ENCODE measurements around the gene C10orf71. TPM values are rescaled to one million over a fixed set of nuclear protein-coding genes. Genes with fewer than 3 reads are reported as not detected.

C10orf71 gene
- total RNA-seq, 1 experiment from 2014 or later, result not detected

DNA sequence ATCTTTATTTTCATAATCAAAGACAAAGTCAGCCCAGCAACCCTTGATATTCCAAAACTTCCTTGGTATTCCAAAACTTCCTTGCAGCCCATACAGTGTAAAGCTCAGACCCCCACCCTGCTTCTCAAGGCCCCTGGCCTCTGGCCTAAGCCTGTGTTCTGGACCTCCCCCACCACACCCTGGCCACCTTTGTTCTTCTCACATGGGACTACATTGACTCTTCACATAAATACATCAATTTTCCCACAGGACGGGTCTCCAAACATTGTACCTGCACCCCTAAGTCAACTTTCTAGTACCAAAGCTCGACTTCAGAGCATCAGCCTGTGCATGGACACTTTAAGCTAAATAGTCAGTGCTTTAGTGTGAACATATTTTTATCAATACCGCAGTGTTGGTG is 56.3 kb downstream of the C10orf71 start:
- Histone ChIP-seq H4K20me1 (ENCODE audit: insufficient read depth) (no peaks in the 10 kb centered on the region), H3K36me3 (ENCODE audit: control insufficient read depth in 1 of 2, insufficient read depth in 2 of 2, low read length in 2 of 2) (no peaks in the 10 kb centered on the region), H3K27ac (ENCODE audit: low read depth, low read length) (no peak overlapping the region), H3K9me2 (ENCODE audit: insufficient read depth) (no peaks in the 10 kb centered on the region), H3K4me1 (ENCODE audit: control insufficient read depth in 1 of 2, insufficient read depth in 2 of 2, low read length in 2 of 2) (no peaks in the 10 kb centered on the region; a peak in 1 of 4 replicates), H2AFZ (ENCODE audit: low read depth, low read length, poor library complexity, severe bottlenecking) (no peak overlapping the region), H3K4me3 (replicated peaks in 1 of 2; ENCODE audit: low read depth in 1 of 2, low read length in 2 of 2) (no peak overlapping the region), H3K79me2 (ENCODE audit: insufficient read depth, low read length) (no peaks in the 10 kb centered on the region), H3K9me3 (ENCODE audit: control insufficient read depth in 1 of 2, insufficient read depth in 1 of 2, low read depth in 1 of 2, low read length in 2 of 2) (no peaks in the 10 kb centered on the region; a peak in 1 of 4 replicates), H3K27me3 (ENCODE audit: insufficient read depth, low read length) (no peaks in the 10 kb centered on the region; the same call in 1 of the 2 replicates), H3K4me2 (ENCODE audit: low read length) (no peak overlapping the region), H3K9ac (ENCODE audit: low read length) (no peak overlapping the region)
- CTCF ChIA-PET, result interaction anchor here (1.2 kb wide), 1 partner anchor 52 kb away, joined by 3 read pairs; no protein-coding TSS in a partner anchor
- DNase-seq (ENCODE audit: low read depth, low spot score), result no peak
- POLR2A ChIA-PET, result no interaction called here
- BruUV-seq (replicated peaks), result no TSS peak
- RAD21 ChIA-PET (ENCODE audit: low non-redundant PET in 1 of 2, low total read pairs in 2 of 2, uncharacterized antibody in 2 of 2, unreplicated experiment in 2 of 2), result no interaction called here
- intact Hi-C loops (cut with micrococcal nuclease), result no loop called here
- no peak for ATAC-seq
- TF ChIP-seq EGR1 (IDR thresholded peaks at IDR 0.05; ENCODE audit: low read depth), result no peak
- no peak for TF ChIP-seq REST (IDR thresholded peaks at IDR 0.05; ENCODE audit: low read depth)
- no peak for TF ChIP-seq POLR2A (IDR thresholded peaks at IDR 0.05; ENCODE audit: borderline replicate concordance, extremely low read depth, insufficient read depth, insufficient read length)
- TF ChIP-seq SIN3A (IDR thresholded peaks at IDR 0.05; ENCODE audit: low read depth), result no peak
- no peak for TF ChIP-seq ZNF274 (IDR thresholded peaks at IDR 0.05; ENCODE audit: low read depth, low read length)
- TF ChIP-seq CBX3 (IDR thresholded peaks at IDR 0.05; ENCODE audit: low read depth), result no peak

DNA sequence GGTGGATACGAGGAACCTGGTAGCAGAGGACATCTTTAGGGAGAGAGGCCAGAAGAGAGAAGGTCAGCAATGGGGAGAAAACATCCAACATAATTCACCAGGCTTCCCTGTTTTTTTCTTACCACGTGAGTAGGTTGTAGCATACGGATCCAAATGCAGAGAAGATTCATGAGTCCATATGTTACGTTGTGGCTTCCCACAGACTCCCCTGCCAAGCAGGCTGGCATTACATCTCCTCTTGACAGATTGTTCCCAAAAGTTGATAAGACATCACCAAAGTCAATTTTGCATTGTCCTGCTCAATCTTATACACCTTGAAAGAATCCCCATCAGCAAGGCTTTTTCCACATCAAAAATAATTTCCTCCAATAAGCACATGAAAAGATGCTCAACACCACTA is 57.2 kb downstream of the C10orf71 start:
- no peak overlapping the region for H3K27ac ChIP-seq (ENCODE audit: low read depth, low read length)
- BruUV-seq (replicated peaks), result no TSS peak
- no peaks in the 10 kb centered on the region for H3K79me2 ChIP-seq (ENCODE audit: insufficient read depth, low read length)
- H2AFZ ChIP-seq (ENCODE audit: low read depth, low read length, poor library complexity, severe bottlenecking), result no peak overlapping the region
- H3K9me2 ChIP-seq (ENCODE audit: insufficient read depth), result no peaks in the 10 kb centered on the region
- RAD21 ChIA-PET (ENCODE audit: low non-redundant PET in 1 of 2, low total read pairs in 2 of 2, uncharacterized antibody in 2 of 2, unreplicated experiment in 2 of 2), result no interaction called here
- H3K27me3 ChIP-seq (ENCODE audit: insufficient read depth, low read length), result no peaks in the 10 kb centered on the region; the same call in 1 of the 2 replicates
- DNase-seq (ENCODE audit: low read depth, low spot score) (no peak), ATAC-seq (no peak)
- no peaks in the 10 kb centered on the region for H3K9me3 ChIP-seq (ENCODE audit: control insufficient read depth in 1 of 2, insufficient read depth in 1 of 2, low read depth in 1 of 2, low read length in 2 of 2)
- no peak overlapping the region for H3K9ac ChIP-seq (ENCODE audit: low read length)
- intact Hi-C loops (cut with micrococcal nuclease), result no loop called here
- no peaks in the 10 kb centered on the region for H3K36me3 ChIP-seq (ENCODE audit: control insufficient read depth in 1 of 2, insufficient read depth in 2 of 2, low read length in 2 of 2)
- CTCF ChIA-PET, result no interaction called here
- no peak overlapping the region for H3K4me2 ChIP-seq (ENCODE audit: low read length)
- no peaks in the 10 kb centered on the region for H4K20me1 ChIP-seq (ENCODE audit: insufficient read depth)
- no peaks in the 10 kb centered on the region; a peak in 1 of 4 replicates for H3K4me1 ChIP-seq (ENCODE audit: control insufficient read depth in 1 of 2, insufficient read depth in 2 of 2, low read length in 2 of 2)
- POLR2A ChIA-PET, result no interaction called here
- H3K4me3 ChIP-seq (replicated peaks in 1 of 2; ENCODE audit: low read depth in 1 of 2, low read length in 2 of 2), result no peak overlapping the region
- TF ChIP-seq ELF1 (IDR thresholded peaks at IDR 0.05; ENCODE audit: borderline replicate concordance, low read depth), result no peak
- TF ChIP-seq, protein P1, sequence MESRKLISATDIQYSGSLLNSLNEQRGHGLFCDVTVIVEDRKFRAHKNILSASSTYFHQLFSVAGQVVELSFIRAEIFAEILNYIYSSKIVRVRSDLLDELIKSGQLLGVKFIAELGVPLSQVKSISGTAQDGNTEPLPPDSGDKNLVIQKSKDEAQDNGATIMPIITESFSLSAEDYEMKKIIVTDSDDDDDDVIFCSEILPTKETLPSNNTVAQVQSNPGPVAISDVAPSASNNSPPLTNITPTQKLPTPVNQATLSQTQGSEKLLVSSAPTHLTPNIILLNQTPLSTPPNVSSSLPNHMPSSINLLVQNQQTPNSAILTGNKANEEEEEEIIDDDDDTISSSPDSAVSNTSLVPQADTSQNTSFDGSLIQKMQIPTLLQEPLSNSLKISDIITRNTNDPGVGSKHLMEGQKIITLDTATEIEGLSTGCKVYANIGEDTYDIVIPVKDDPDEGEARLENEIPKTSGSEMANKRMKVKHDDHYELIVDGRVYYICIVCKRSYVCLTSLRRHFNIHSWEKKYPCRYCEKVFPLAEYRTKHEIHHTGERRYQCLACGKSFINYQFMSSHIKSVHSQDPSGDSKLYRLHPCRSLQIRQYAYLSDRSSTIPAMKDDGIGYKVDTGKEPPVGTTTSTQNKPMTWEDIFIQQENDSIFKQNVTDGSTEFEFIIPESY (IDR thresholded peaks at IDR 0.05; ENCODE audit: extremely low read depth, insufficient replicate concordance, low read length), result no peak
- TF ChIP-seq ZFX (IDR thresholded peaks at IDR 0.05), result no peak
- no peak for TF ChIP-seq EZH2phosphoT487 (IDR thresholded peaks at IDR 0.05; ENCODE audit: borderline replicate concordance)
- TF ChIP-seq POLR2A (IDR thresholded peaks at IDR 0.05; ENCODE audit: borderline replicate concordance, extremely low read depth, insufficient read depth, insufficient read length), result no peak
- no peak for TF ChIP-seq ZNF274 (IDR thresholded peaks at IDR 0.05; ENCODE audit: low read depth, low read length)
- no peak for TF ChIP-seq SIN3A (IDR thresholded peaks at IDR 0.05; ENCODE audit: low read depth)
- TF ChIP-seq CTCF (IDR thresholded peaks at IDR 0.05 in 2 of 3, conservative IDR thresholded peaks at IDR 0.05 in 1 of 3; ENCODE audit: borderline replicate concordance in 1 of 3, insufficient read depth in 1 of 3, low read depth in 2 of 3, low read length in 2 of 3), result no peak

Measured in HCT116 (cell line).